GM19240 (cell line): ENCODE measurements around the gene BBS9.
"Not testable (repeated sequence)": the region's sequence is repeated elsewhere in the genome, so short reads cannot be mapped to it uniquely, and the experiment has no call there.

Source experiments
- DNase-seq: peaks from one replicate; pipeline ENCODE4 v3.0.0; 2011; ENCODE audit warnings: low spot score; ENCODE audit not compliant: insufficient read length

BBS9 gene

GRCh38 chr7:33276325-33276724, 147.0 kb downstream of the BBS9 start:
- DNase-seq = no peak

GRCh38 chr7:33276729-33277128, 147.4 kb downstream of the BBS9 start:
- DNase-seq = no peak

GRCh38 chr7:33278095-33278494, 148.7 kb downstream of the BBS9 start:
- no peak for DNase-seq

DNA sequence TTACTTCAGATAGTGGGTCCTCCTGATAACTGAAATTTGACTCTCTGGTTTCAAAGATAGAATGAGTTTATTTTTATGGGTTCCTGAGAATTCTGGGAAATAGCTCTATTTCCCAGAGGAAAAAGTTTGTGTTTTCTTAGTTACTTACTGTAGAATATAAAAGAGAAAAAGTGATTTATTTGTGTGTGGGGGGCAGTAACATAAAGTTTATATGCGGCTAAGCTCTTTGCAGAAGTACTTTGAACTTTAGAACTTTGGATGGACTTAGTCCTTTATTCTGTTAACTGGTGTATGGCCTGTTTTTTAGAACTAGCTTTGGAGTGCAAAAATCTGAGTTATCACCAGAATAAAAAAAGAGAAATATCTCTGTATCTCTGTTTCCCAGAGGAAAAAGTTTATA, 157.1 kb downstream of the BBS9 start:
- DNase-seq = no peak

- no peak for DNase-seq
These were observed 158.4 kb downstream of the BBS9 start for GRCh38 chr7:33287738-33288137.

- DNase-seq = no peak
These were observed 169.5 kb downstream of the BBS9 start for GRCh38 chr7:33298848-33299247.

GRCh38 chr7:33299425-33299824, 170.1 kb downstream of the BBS9 start:
- DNase-seq = no peak

- no peak for DNase-seq
These were observed 170.8 kb downstream of the BBS9 start for GRCh38 chr7:33300131-33300530.

DNA sequence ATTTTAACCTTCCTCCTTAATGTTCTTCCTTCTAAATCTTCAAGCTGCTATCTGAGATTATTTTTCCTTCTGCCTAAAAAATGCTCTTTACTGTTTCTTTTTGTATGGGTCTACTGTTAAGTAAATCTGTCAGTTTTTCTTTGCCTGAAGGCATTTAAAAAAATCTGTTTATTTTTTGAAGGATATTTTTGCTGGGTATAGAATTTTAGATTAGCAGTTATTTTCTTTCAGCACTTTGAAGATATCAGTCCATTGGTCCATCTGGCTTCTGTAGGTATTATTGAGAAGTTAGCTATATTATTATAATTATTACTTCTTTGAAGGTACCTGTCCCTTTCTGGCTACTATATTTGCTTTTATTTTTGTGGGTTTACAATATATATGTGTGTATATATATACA, 171.4 kb downstream of the BBS9 start:
- no peak for DNase-seq

DNA sequence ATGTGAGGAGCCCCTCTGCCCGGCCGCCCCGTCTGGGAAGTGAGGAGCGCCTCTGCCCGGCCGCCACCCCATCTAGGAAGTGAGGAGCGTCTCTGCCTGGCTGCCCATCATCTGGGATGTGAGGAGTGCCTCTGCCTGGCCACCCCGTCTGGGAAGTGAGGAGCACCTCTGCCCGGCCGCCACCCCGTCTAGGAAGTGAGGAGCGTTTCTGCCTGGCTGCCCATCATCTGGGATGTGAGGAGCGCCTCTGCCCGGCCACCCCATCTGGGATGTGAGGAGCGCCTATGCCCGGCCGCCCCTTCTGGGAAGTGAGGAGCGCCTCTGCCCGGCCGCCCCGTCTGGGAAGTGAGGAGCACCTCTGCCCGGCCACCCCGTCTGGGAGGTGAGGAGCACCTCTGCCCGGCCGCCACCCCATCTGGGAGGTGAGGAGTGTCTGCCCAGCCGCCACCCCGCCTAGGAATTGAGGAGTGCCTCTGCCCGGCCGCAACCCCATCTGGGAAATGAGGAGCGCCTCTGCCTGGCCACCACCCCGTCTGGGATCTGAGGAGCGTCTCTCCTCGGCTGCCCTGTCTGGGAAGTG, 174.7 kb downstream of the BBS9 start:
- not testable (repeated sequence) for DNase-seq

GRCh38 chr7:33307205-33307604, 177.8 kb downstream of the BBS9 start:
- no peak for DNase-seq

- DNase-seq = no peak
These were observed 181.2 kb downstream of the BBS9 start for GRCh38 chr7:33310546-33310945.

- no peak for DNase-seq
These were observed 196.6 kb downstream of the BBS9 start for GRCh38 chr7:33325754-33326484.

GRCh38 chr7:33326485-33326848, 197.1 kb downstream of the BBS9 start:
- no peak for DNase-seq

- no peak for DNase-seq
These were observed 198.1 kb downstream of the BBS9 start for GRCh38 chr7:33327427-33327826.

GRCh38 chr7:33334349-33334748, 205.0 kb downstream of the BBS9 start:
- DNase-seq = no peak

GRCh38 chr7:33336820-33337219, 207.5 kb downstream of the BBS9 start:
- no peak for DNase-seq

- DNase-seq = no peak
These were observed 209.9 kb downstream of the BBS9 start for GRCh38 chr7:33339074-33339790.

DNA sequence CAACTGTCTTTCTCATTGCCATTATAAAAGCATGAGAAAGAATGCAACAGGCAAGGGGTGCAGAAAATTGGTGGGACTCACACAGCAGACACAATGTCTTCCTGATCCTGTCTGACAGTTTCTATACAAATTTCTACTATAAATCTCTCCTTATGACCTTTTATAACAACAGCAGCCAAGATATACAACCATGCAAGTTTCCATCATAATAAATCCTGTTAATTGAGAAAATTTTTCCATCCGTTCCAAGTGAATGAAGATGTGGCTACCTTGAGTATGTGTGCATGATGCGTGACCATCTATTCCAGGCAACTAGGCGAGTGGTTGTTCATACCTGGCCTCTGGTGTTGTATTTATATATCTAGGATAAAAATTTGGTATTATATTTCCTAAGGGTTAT, 216.7 kb downstream of the BBS9 start:
- no peak for DNase-seq

GRCh38 chr7:33350577-33350976, 221.2 kb downstream of the BBS9 start:
- DNase-seq = no peak

GRCh38 chr7:33351709-33352108, 222.3 kb downstream of the BBS9 start:
- DNase-seq = no peak

DNA sequence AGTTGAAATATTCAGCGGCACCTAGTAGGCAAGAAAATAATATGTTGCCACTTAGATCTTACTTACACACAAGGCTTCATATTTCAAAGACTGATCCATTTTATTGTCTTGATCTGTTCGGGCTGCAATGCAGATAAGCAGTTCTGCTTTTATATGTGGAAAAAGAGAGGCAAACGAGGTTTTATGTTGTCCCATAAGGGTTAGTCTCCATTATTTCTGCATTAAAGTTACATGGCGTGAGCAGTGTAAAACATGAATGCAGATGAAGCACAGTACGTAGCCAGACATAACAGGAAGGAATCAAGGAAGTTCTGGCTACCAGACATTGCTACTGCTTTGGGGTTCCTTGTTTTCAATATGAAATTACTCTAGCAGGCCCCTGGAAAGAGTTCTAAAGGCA, 224.8 kb downstream of the BBS9 start:
- no peak for DNase-seq

GRCh38 chr7:33355386-33355785, 226.0 kb downstream of the BBS9 start:
- no peak for DNase-seq
